HG03095 (cell line): ENCODE results near the gene SCAPER.
"Not testable (repeated sequence)": the region's sequence is repeated elsewhere in the genome, so short reads cannot be mapped to it uniquely, and the experiment has no call there.

ENCODE experiments used
- ATAC-seq: cut with Tn5 transposase; IDR thresholded peaks from one replicate; pipeline ENCODE4 v1.9.1; 2021; ENCODE audit warnings: moderate library complexity; ENCODE audit not compliant: unreplicated experiment

Gene SCAPER

GRCh38 chr15:76916369-76916768 lies 11.2 kb upstream of the SCAPER start:
- ATAC-seq: no peak

GRCh38 chr15:76913737-76914136 lies 8.6 kb upstream of the SCAPER start:
- ATAC-seq: no peak

- ATAC-seq: no peak
Observed at GRCh38 chr15:76912430-76912829, 7.3 kb upstream of the SCAPER start.

- ATAC-seq: no peak
Observed at GRCh38 chr15:76905855-76906254, 715 bp upstream of the SCAPER start.

- peak; percentile 4 for ATAC-seq
Observed at GRCh38 chr15:76904461-76905012, 603 bp downstream of the SCAPER start.

- no peak for ATAC-seq
Observed at GRCh38 chr15:76903251-76903681, 1.9 kb downstream of the SCAPER start.

GRCh38 chr15:76901965-76902364 lies 3.2 kb downstream of the SCAPER start:
- ATAC-seq: no peak

- not testable (repeated sequence) for ATAC-seq
Observed at GRCh38 chr15:76899931-76900310, 5.2 kb downstream of the SCAPER start.

GRCh38 chr15:76899176-76899930 lies 5.8 kb downstream of the SCAPER start:
- ATAC-seq: not testable (repeated sequence)

- no peak for ATAC-seq
Observed at GRCh38 chr15:76898102-76898501, 7.0 kb downstream of the SCAPER start.

GRCh38 chr15:76894174-76894573 lies 11.0 kb downstream of the SCAPER start:
- ATAC-seq: no peak

- ATAC-seq: not testable (repeated sequence)
Observed at GRCh38 chr15:76892836-76893235, 12.3 kb downstream of the SCAPER start.

GRCh38 chr15:76887280-76888141 lies 17.6 kb downstream of the SCAPER start:
- not testable (repeated sequence) for ATAC-seq

GRCh38 chr15:76885212-76885611 lies 19.9 kb downstream of the SCAPER start:
- no peak for ATAC-seq

GRCh38 chr15:76875911-76876310 lies 29.2 kb downstream of the SCAPER start:
- ATAC-seq: no peak

GRCh38 chr15:76873066-76873465 lies 32.1 kb downstream of the SCAPER start:
- ATAC-seq: not testable (repeated sequence)

- ATAC-seq: no peak
Observed at GRCh38 chr15:76871930-76872329, 33.2 kb downstream of the SCAPER start.

- ATAC-seq: no peak
Observed at GRCh38 chr15:76868740-76869139, 36.4 kb downstream of the SCAPER start.

- no peak for ATAC-seq
Observed at GRCh38 chr15:76866716-76867321, 38.3 kb downstream of the SCAPER start.

- ATAC-seq: no peak
Observed at GRCh38 chr15:76866008-76866407, 39.1 kb downstream of the SCAPER start.

GRCh38 chr15:76865548-76865991 lies 39.6 kb downstream of the SCAPER start:
- no peak for ATAC-seq
